AG04449 (cell line): ENCODE measurements around the gene CSTPP1.

Experiments used
- CTCF ChIA-PET: fragments of 350-600 bp; formaldehyde crosslinking; extraction: SDS; loops from one replicate; lab custom pipeline; 2021; ENCODE audit warnings: antibody characterized with exemption; lab: Yijun Ruan, JAX
- POLR2A ChIA-PET: fragments of 400-600, 350-600 bp; formaldehyde crosslinking; extraction: SDS; loops from one replicate; lab custom pipeline; 2020; ENCODE audit warnings: antibody characterized with exemption, inconsistent platforms; lab: Yijun Ruan, JAX
- DNase-seq: peaks from one replicate; pipeline ENCODE4 v3.0.0-alpha.2; 2010; ENCODE audit warnings: low read depth, low spot score
- H3K4me3 ChIP-seq: 2 replicates; pipeline ENCODE4 v1.5.1; 2011; ENCODE audit warnings: low read depth, mild to moderate bottlenecking, control low read depth, low read length
- TF ChIP-seq, protein P1 (sequence below): IDR thresholded peaks from one replicate; pipeline ENCODE4 v1.5.1; 2011; ENCODE audit warnings: mild to moderate bottlenecking, moderate library complexity, low read length, control low read depth, inconsistent platforms; ENCODE audit not compliant: insufficient read depth; ENCODE audit errors: missing control alignments

CSTPP1 gene

DNA sequence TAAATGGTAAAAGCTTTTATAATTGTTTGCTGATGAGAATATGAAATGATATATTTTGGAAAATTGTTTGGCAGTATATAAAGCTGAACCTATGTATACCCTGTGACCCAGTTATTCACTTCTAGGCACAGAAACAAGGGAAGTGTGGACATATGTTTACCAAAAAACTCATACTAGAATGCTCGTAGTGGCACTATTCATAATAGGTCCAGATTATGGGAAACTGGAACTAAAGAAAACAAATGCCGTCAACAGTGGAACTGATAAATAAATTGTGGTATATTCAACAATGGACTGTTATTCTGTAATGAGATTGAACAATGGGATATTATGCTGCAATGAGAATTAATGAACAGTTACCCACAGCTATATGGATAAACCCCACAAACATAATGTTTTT lies 32.8 kb downstream of the CSTPP1 start:
- TF ChIP-seq, protein P1, sequence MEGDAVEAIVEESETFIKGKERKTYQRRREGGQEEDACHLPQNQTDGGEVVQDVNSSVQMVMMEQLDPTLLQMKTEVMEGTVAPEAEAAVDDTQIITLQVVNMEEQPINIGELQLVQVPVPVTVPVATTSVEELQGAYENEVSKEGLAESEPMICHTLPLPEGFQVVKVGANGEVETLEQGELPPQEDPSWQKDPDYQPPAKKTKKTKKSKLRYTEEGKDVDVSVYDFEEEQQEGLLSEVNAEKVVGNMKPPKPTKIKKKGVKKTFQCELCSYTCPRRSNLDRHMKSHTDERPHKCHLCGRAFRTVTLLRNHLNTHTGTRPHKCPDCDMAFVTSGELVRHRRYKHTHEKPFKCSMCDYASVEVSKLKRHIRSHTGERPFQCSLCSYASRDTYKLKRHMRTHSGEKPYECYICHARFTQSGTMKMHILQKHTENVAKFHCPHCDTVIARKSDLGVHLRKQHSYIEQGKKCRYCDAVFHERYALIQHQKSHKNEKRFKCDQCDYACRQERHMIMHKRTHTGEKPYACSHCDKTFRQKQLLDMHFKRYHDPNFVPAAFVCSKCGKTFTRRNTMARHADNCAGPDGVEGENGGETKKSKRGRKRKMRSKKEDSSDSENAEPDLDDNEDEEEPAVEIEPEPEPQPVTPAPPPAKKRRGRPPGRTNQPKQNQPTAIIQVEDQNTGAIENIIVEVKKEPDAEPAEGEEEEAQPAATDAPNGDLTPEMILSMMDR, result no peak
- H3K4me3 ChIP-seq, result no peak overlapping the region
- CTCF ChIA-PET, result no interaction called here
- DNase-seq, result no peak
- POLR2A ChIA-PET, result no interaction called here

- no peak overlapping the region for H3K4me3 ChIP-seq
- ChIA-PET POLR2A (no interaction called here), CTCF (no interaction called here)
- DNase-seq, result no peak
- TF ChIP-seq, protein P1, result no peak
These were observed 34.5 kb downstream of the CSTPP1 start for GRCh38 chr11:46970913-46971625.

DNA sequence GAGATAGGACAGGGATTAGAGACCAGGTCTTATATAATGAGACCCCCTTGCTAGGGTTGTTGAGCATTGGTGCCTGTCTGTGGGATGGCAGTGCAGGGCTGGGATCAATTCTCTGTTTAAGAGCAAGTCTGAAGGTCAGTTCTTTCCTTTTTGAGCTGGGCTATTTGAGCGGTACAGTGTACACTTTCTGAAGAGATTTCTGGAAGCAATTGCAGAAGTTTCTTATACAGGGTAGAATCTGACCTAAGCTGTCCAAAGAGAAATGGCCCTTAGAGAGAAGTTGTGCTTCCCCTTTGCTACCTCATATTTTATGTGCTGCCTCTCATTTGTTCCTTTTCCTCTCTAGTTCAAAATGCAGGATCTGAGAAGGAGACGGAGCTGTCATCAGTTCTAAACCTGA lies 35.8 kb downstream of the CSTPP1 start:
- TF ChIP-seq, protein P1, result no peak
- H3K4me3 ChIP-seq, result no peak overlapping the region
- ChIA-PET CTCF (no interaction called here), POLR2A (no interaction called here)
- no peak for DNase-seq

GRCh38 chr11:46972821-46973220 lies 36.3 kb downstream of the CSTPP1 start:
- POLR2A ChIA-PET, result no interaction called here

GRCh38 chr11:46976182-46976854 lies 39.8 kb downstream of the CSTPP1 start:
- ChIA-PET POLR2A (no interaction called here), CTCF (interaction anchor here (1.8 kb wide), 1 partner anchor 176 kb away, joined by 6 read pairs; no protein-coding TSS in a partner anchor)
- no peak overlapping the region for H3K4me3 ChIP-seq
- no peak for DNase-seq
- TF ChIP-seq, protein P1, result no peak

More at GRCh38 chr11:46972821-46973220, 36.3 kb downstream of the CSTPP1 start:
- H3K4me3 ChIP-seq, result no peak overlapping the region
- TF ChIP-seq, protein P1, result no peak
- no peak for DNase-seq
- CTCF ChIA-PET, result interaction anchor here (1.0 kb wide), 1 partner anchor 17 kb away, joined by 3 read pairs; no protein-coding TSS in a partner anchor
